Large intestine (tissue), 3 donors: ENCODE results near the gene MS4A15. TPM values are rescaled to one million over a fixed set of nuclear protein-coding genes. Genes with fewer than 3 reads are reported as not detected.

ENCODE experiments used
- DNase-seq, 2 donors: peaks; one replicate each; pipeline versions ENCODE4 v3.0.0 to v3.0.0-alpha.2; 2013
- H3K27ac ChIP-seq: one replicate; pipeline ENCODE4 v1.5.1; 2013; ENCODE audit warnings: low read length
- H3K27me3 ChIP-seq: 2 replicates; pipeline ENCODE4 v1.6.1; 2013; ENCODE audit warnings: low read length; ENCODE audit not compliant: control insufficient read depth, insufficient read depth
- H3K36me3 ChIP-seq: 2 replicates; pipeline ENCODE4 v1.6.1; 2013; ENCODE audit warnings: low read length; ENCODE audit not compliant: control insufficient read depth, insufficient read depth
- H3K4me1 ChIP-seq: one replicate; pipeline ENCODE4 v1.6.1; 2013; ENCODE audit warnings: low read length; ENCODE audit not compliant: control insufficient read depth, insufficient read depth
- H3K4me3 ChIP-seq: one replicate; pipeline ENCODE4 v1.5.1; 2013; ENCODE audit warnings: low read length
- H3K9me3 ChIP-seq: one replicate; pipeline ENCODE4 v1.6.1; 2013; ENCODE audit warnings: mild to moderate bottlenecking, low read depth, low read length, moderate library complexity; ENCODE audit not compliant: control insufficient read depth
- WGBS: methylation state at CpG from one replicate; pipeline ENCODE4 v1.1.5; 2013; ENCODE audit warnings: low lambda C conversion rate; ENCODE audit not compliant: insufficient coverage; 5-methylcytosine and 5-hydroxymethylcytosine counted together
- polyA plus RNA-seq: library from polyadenylated mRNA; unstranded; fragments of 120-200 nt; gene quantifications from one replicate; pipeline ENCODE4 v1.2.1, GENCODE V29; 2013

The MS4A15 gene
- polyA plus RNA-seq, 1 donor = 0.04 TPM

GRCh38 chr11:60764879-60765278 is 8.2 kb downstream of the MS4A15 start:
- no CpG with 5 or more reads among the region's 1 CpG for WGBS
- H3K4me3 ChIP-seq = no peak overlapping the region
- no peaks in the 10 kb centered on the region for H3K27me3 ChIP-seq
- H3K36me3 ChIP-seq = no peaks in the 10 kb centered on the region
- peaks cover 13% of the 10 kb centered on the region for H3K4me1 ChIP-seq
- H3K27ac ChIP-seq = no peak overlapping the region
- H3K9me3 ChIP-seq = peaks cover 5% of the 10 kb centered on the region
- no peak for DNase-seq

DNA sequence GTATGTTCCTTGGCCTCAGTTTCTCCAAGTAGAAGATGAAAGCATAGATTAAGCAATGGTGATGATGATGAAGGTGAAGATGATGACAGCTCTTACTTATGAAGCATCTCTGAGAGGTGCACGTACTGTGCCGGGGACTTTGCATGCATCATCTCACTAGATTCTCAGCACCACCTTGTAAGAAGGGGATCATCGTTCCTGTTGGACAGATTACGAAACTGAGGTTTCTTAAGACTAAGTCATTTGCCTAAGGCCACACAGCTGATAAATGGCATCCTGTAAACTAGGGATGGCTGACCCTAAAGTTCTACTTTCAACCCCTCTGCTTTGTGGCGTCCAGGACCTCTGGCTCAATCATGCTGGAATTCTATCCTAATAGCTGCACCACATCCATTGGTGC is 8.7 kb downstream of the MS4A15 start:
- DNase-seq = no peak
- H3K4me1 ChIP-seq = peaks cover 12% of the 10 kb centered on the region
- peaks cover 5% of the 10 kb centered on the region for H3K9me3 ChIP-seq
- WGBS = no CpG with 5 or more reads among the region's 5 CpGs
- no peak overlapping the region for H3K27ac ChIP-seq
- no peaks in the 10 kb centered on the region for H3K27me3 ChIP-seq
- no peaks in the 10 kb centered on the region for H3K36me3 ChIP-seq
- H3K4me3 ChIP-seq = no peak overlapping the region

DNA sequence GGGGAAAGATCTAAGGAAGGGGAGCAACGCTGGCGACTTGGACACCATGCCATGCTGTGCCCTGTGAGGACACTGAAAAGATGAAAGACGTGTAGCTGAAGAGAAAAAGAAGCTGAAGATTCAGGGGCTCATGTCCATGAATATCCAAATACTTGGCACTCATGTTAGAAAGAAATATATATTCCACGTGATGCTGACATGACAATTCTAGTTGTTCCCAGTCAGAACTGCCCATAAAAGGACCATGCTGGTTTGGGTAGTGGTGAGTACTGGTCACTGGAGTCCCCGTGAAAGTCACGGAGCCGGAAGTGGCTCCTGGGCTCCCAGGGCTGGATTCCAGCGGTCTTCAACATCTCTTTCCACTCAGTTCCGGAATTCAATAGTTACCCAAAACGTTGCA is 9.9 kb downstream of the MS4A15 start:
- H3K4me3 ChIP-seq = no peak overlapping the region
- 71% methylated on average over 1 of the region's 10 CpGs for WGBS
- H3K36me3 ChIP-seq = no peaks in the 10 kb centered on the region
- no peak overlapping the region for H3K27ac ChIP-seq
- peaks cover 6% of the 10 kb centered on the region for H3K4me1 ChIP-seq
- no peak for DNase-seq
- H3K9me3 ChIP-seq = peaks cover 5% of the 10 kb centered on the region
- no peaks in the 10 kb centered on the region for H3K27me3 ChIP-seq

DNA sequence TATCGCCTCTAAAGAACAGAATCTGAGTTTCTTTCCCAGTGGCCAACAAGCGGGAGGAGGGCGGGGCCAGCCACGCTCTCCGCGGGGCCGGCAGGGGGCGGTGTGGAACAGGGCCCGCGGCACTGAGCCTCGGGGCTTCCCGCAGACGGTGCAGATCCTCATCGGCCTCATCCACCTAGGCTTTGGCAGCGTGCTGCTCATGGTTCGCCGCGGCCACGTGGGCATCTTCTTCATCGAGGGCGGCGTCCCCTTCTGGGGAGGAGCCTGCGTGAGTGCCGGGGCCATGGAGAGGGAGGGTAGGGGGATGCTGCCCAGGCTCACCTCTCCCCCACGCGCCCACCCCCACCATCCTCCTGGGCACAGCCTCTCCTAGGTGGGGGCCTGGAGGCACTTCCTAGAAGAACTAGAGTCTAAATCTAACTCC is 10.7 kb downstream of the MS4A15 start:
- no peak overlapping the region for H3K4me3 ChIP-seq
- no peak overlapping the region for H3K27ac ChIP-seq
- no peaks in the 10 kb centered on the region for H3K27me3 ChIP-seq
- no peaks in the 10 kb centered on the region for H3K36me3 ChIP-seq
- no CpG with 5 or more reads among the region's 26 CpGs for WGBS
- no peak for DNase-seq
- peaks cover 5% of the 10 kb centered on the region for H3K9me3 ChIP-seq
- peaks cover 6% of the 10 kb centered on the region for H3K4me1 ChIP-seq

DNA sequence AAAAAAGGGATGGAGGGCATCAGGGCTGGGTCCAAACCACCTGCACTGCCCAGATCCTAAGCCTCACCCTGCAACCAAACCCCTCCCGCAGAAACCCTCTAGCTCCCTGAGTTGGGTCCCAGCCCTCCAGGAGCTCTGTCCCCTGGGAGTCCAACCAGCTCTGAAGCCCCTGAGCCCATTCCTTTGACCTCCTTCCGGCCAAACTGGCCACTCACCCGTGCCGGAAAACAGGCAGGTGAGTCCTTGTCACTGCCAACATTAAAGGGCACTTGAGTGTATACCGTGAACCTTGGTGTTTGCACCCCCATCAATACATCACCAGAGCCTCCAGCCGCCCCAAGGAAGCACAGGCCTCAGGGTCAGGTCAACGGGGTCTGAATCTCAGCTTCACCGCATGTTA is 11.5 kb downstream of the MS4A15 start:
- no CpG with 5 or more reads among the region's 8 CpGs for WGBS
- peaks cover 6% of the 10 kb centered on the region for H3K4me1 ChIP-seq
- H3K27me3 ChIP-seq = no peaks in the 10 kb centered on the region
- no peak overlapping the region for H3K27ac ChIP-seq
- H3K4me3 ChIP-seq = no peak overlapping the region
- H3K36me3 ChIP-seq = no peaks in the 10 kb centered on the region
- DNase-seq = no peak
- H3K9me3 ChIP-seq = peaks cover 5% of the 10 kb centered on the region

- Histone ChIP-seq H3K9me3 (peaks cover 5% of the 10 kb centered on the region), H3K27me3 (no peaks in the 10 kb centered on the region), H3K4me1 (no peaks in the 10 kb centered on the region), H3K27ac (no peak overlapping the region), H3K36me3 (no peaks in the 10 kb centered on the region), H3K4me3 (no peak overlapping the region)
- no CpG with 5 or more reads among the region's 4 CpGs for WGBS
- no peak for DNase-seq
These were observed 12.6 kb downstream of the MS4A15 start for GRCh38 chr11:60769273-60769672.

GRCh38 chr11:60769811-60770210 is 13.1 kb downstream of the MS4A15 start:
- Histone ChIP-seq H3K36me3 (no peaks in the 10 kb centered on the region), H3K4me3 (no peak overlapping the region), H3K9me3 (peaks cover 5% of the 10 kb centered on the region), H3K4me1 (no peaks in the 10 kb centered on the region), H3K27ac (no peak overlapping the region), H3K27me3 (no peaks in the 10 kb centered on the region)
- no peak for DNase-seq
- 67% methylated on average over 1 of the region's 11 CpGs for WGBS

GRCh38 chr11:60771146-60771545 is 14.5 kb downstream of the MS4A15 start:
- 100% methylated on average over 1 of the region's 4 CpGs for WGBS
- peaks cover 5% of the 10 kb centered on the region for H3K9me3 ChIP-seq
- H3K27ac ChIP-seq = no peak overlapping the region
- no peaks in the 10 kb centered on the region for H3K27me3 ChIP-seq
- H3K36me3 ChIP-seq = no peaks in the 10 kb centered on the region
- no peaks in the 10 kb centered on the region for H3K4me1 ChIP-seq
- no peak overlapping the region for H3K4me3 ChIP-seq
- no peak for DNase-seq

- Histone ChIP-seq H3K36me3 (no peaks in the 10 kb centered on the region), H3K27ac (no peak overlapping the region), H3K9me3 (peaks cover 5% of the 10 kb centered on the region), H3K4me3 (no peak overlapping the region), H3K27me3 (no peaks in the 10 kb centered on the region), H3K4me1 (no peaks in the 10 kb centered on the region)
- DNase-seq = no peak
- WGBS = no CpG with 5 or more reads among the region's 16 CpGs
These were observed 15.3 kb downstream of the MS4A15 start for GRCh38 chr11:60771879-60772525.

DNA sequence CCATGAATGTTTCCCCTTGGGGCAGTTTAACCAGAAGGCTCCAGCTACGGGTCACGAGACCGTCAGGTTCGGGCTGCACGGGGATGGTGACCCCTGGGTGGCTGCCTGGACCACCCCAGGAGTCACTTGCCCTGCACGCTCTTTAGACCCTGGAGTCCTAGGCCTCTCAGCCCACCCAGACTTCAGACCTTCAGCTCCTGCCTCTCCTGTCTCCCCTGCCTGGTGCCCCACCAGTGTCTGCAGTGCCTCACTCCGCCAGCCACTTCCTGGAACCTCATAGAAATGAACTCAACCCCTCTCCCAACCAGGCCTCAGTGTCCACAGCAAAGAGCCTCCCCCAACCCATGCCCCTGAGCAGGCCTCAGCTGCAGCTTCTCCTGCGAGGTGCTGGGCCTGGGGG is 16.0 kb downstream of the MS4A15 start:
- H3K36me3 ChIP-seq = no peaks in the 10 kb centered on the region
- H3K4me1 ChIP-seq = no peaks in the 10 kb centered on the region
- no peak overlapping the region for H3K4me3 ChIP-seq
- H3K27me3 ChIP-seq = no peaks in the 10 kb centered on the region
- no peaks in the 10 kb centered on the region for H3K9me3 ChIP-seq
- DNase-seq = no peak
- WGBS = no CpG with 5 or more reads among the region's 8 CpGs
- no peak overlapping the region for H3K27ac ChIP-seq

GRCh38 chr11:60774726-60775125 is 18.1 kb downstream of the MS4A15 start:
- no CpG with 5 or more reads among the region's 13 CpGs for WGBS
- no peak for DNase-seq
- Histone ChIP-seq H3K9me3 (no peaks in the 10 kb centered on the region), H3K27ac (no peak overlapping the region), H3K4me1 (no peaks in the 10 kb centered on the region), H3K4me3 (no peak overlapping the region), H3K27me3 (no peaks in the 10 kb centered on the region), H3K36me3 (no peaks in the 10 kb centered on the region)
